ENCODE results near the gene PTDSS2. TPM values are rescaled to one million over a fixed set of nuclear protein-coding genes. Genes with fewer than 3 reads are reported as not detected.
A peak's percentile ranks its signal among the peaks of the same experiment; 100 is the strongest.

The PTDSS2 gene
- total RNA-seq, 1 experiment from 2014 or later, result 28.2 TPM

GRCh38 chr11:537622-538430 lies 87.7 kb downstream of the PTDSS2 start:
- BruUV-seq (replicated peaks), result no TSS peak
- peak overlapping the region; percentile 39 for H3K27ac Mint-ChIP-seq (ENCODE audit: low read depth, unreplicated experiment)
- H3K4me1 Mint-ChIP-seq (ENCODE audit: insufficient read depth, unreplicated experiment), result no peaks in the 10 kb centered on the region
- TF ChIP-seq CTCF (IDR thresholded peaks at IDR 0.05; ENCODE audit: unreplicated experiment), result no peak
- H3K9me3 Mint-ChIP-seq (ENCODE audit: unreplicated experiment), result no peaks in the 10 kb centered on the region
- CTCF ChIA-PET, result no interaction called here
- intact Hi-C loops (cut with micrococcal nuclease), result no loop called here
- H3K27me3 Mint-ChIP-seq (ENCODE audit: insufficient read depth, unreplicated experiment), result no peaks in the 10 kb centered on the region
- peak overlapping the region; percentile 53 for H3K4me3 Mint-ChIP-seq (ENCODE audit: unreplicated experiment)
- POLR2A ChIA-PET, result interaction anchor here (0.5 to 1.4 kb wide), 4 partner anchors 32 to 291 kb away, joined by 3 read pairs; no protein-coding TSS in a partner anchor
- H3K36me3 Mint-ChIP-seq (ENCODE audit: insufficient read depth, unreplicated experiment), result peaks cover 23% of the 10 kb centered on the region
- no peak for DNase-seq (ENCODE audit: unreplicated experiment)

- Mint-ChIP-seq H3K27ac (ENCODE audit: low read depth, unreplicated experiment) (no peak overlapping the region), H3K4me3 (ENCODE audit: unreplicated experiment) (no peak overlapping the region)
These were observed 88.5 kb downstream of the PTDSS2 start for GRCh38 chr11:538431-539051.

GRCh38 chr11:539971-540481 lies 89.9 kb downstream of the PTDSS2 start:
- H3K27ac Mint-ChIP-seq (ENCODE audit: low read depth, unreplicated experiment), result no peak overlapping the region
- H3K9me3 Mint-ChIP-seq (ENCODE audit: unreplicated experiment), result no peaks in the 10 kb centered on the region
- peaks cover 11% of the 10 kb centered on the region for H3K36me3 Mint-ChIP-seq (ENCODE audit: insufficient read depth, unreplicated experiment)
- POLR2A ChIA-PET, result interaction anchor here (0.9 to 1.2 kb wide), 2 partner anchors 15 to 20 kb away, joined by 5 read pairs; no protein-coding TSS in a partner anchor
- intact Hi-C loops (cut with micrococcal nuclease), result no loop called here
- no peaks in the 10 kb centered on the region for H3K4me1 Mint-ChIP-seq (ENCODE audit: insufficient read depth, unreplicated experiment)
- H3K27me3 Mint-ChIP-seq (ENCODE audit: insufficient read depth, unreplicated experiment), result no peaks in the 10 kb centered on the region
- no peak for TF ChIP-seq CTCF (IDR thresholded peaks at IDR 0.05; ENCODE audit: unreplicated experiment)
- DNase-seq (ENCODE audit: unreplicated experiment), result no peak
- CTCF ChIA-PET, result interaction anchor here (0.6 kb wide), 1 partner anchor 21 kb away, joined by 3 read pairs; no protein-coding TSS in a partner anchor
- no TSS peak for BruUV-seq (replicated peaks)
- H3K4me3 Mint-ChIP-seq (ENCODE audit: unreplicated experiment), result no peak overlapping the region

More at GRCh38 chr11:538431-539051, 88.5 kb downstream of the PTDSS2 start:
- TF ChIP-seq CTCF (IDR thresholded peaks at IDR 0.05; ENCODE audit: unreplicated experiment), result no peak
- DNase-seq (ENCODE audit: unreplicated experiment), result no peak
- no peaks in the 10 kb centered on the region for H3K27me3 Mint-ChIP-seq (ENCODE audit: insufficient read depth, unreplicated experiment)
- no peaks in the 10 kb centered on the region for H3K4me1 Mint-ChIP-seq (ENCODE audit: insufficient read depth, unreplicated experiment)
- intact Hi-C loops (cut with micrococcal nuclease), result no loop called here
- POLR2A ChIA-PET, result interaction anchor here (0.6 to 1.2 kb wide), 2 partner anchors 11 to 16 kb away, joined by 4 to 5 read pairs; no protein-coding TSS in a partner anchor
- CTCF ChIA-PET, result interaction anchor here (0.6 kb wide), 1 partner anchor 90 kb away, joined by 3 read pairs; no protein-coding TSS in a partner anchor
- BruUV-seq (replicated peaks), result no TSS peak
- H3K36me3 Mint-ChIP-seq (ENCODE audit: insufficient read depth, unreplicated experiment), result peaks cover 18% of the 10 kb centered on the region
- H3K9me3 Mint-ChIP-seq (ENCODE audit: unreplicated experiment), result no peaks in the 10 kb centered on the region

Other genes with a start within 250 kb of the PTDSS2 start
- 65.3 and 66.1 TPM in 2 replicates for gene BET1L, start 242.9 kb upstream of the PTDSS2 start, total RNA-seq (2022)
- gene RIC8A, start 242.6 kb upstream of the PTDSS2 start, total RNA-seq (2022), result 93.3 and 109 TPM in 2 replicates
- gene SIRT3, start 213.9 kb upstream of the PTDSS2 start, total RNA-seq (2022), result 19.8 and 20.5 TPM in 2 replicates
- gene PSMD13, start 213.3 kb upstream of the PTDSS2 start, total RNA-seq (2022), result 86.8 and 103 TPM in 2 replicates
- gene NLRP6, start 171.9 kb upstream of the PTDSS2 start, total RNA-seq (2022), result not detected in 2 replicates
- gene PGGHG, start 161.2 kb upstream of the PTDSS2 start, total RNA-seq (2022), result 6.3 and 8.5 TPM in 2 replicates
- not detected in 2 replicates for gene IFITM5, start 150.8 kb upstream of the PTDSS2 start, total RNA-seq (2022)
- 288 and 314 TPM in 2 replicates for gene IFITM2, start 142.5 kb upstream of the PTDSS2 start, total RNA-seq (2022)
- 1.8 and 4.8 TPM in 2 replicates for gene IFITM1, start 136.2 kb upstream of the PTDSS2 start, total RNA-seq (2022)
- 415 and 497 TPM in 2 replicates for gene IFITM3, start 129.4 kb upstream of the PTDSS2 start, total RNA-seq (2022)
- gene B4GALNT4, start 80.8 kb upstream of the PTDSS2 start, total RNA-seq (2022), result 20.0 and 25.9 TPM in 2 replicates
- 129 and 177 TPM in 2 replicates for gene PKP3, start 56.1 kb upstream of the PTDSS2 start, total RNA-seq (2022)
- gene SIGIRR, start 35.3 kb upstream of the PTDSS2 start, total RNA-seq (2022), result 6.2 and 7.7 TPM in 2 replicates
- gene ANO9, start 8.3 kb upstream of the PTDSS2 start, total RNA-seq (2022), result 7.2 and 9.4 TPM in 2 replicates
- 288 TPM in 2 replicates for gene RNH1, start 57.0 kb downstream of the PTDSS2 start, total RNA-seq (2022)
- 115 and 123 TPM in 2 replicates for gene HRAS, start 85.3 kb downstream of the PTDSS2 start, total RNA-seq (2022)
- 0.54 and 0.75 TPM in 2 replicates for gene LRRC56, start 87.2 kb downstream of the PTDSS2 start, total RNA-seq (2022)
- gene LMNTD2, start 110.5 kb downstream of the PTDSS2 start, total RNA-seq (2022), result 6.1 and 8.0 TPM in 2 replicates
- 11.4 and 13.3 TPM in 2 replicates for gene RASSF7, start 110.7 kb downstream of the PTDSS2 start, total RNA-seq (2022)
- gene PHRF1, start 126.2 kb downstream of the PTDSS2 start, total RNA-seq (2022), result 29.9 and 31.8 TPM in 2 replicates
- gene IRF7, start 165.7 kb downstream of the PTDSS2 start, total RNA-seq (2022), result 7.7 and 9.5 TPM in 2 replicates
- gene CDHR5, start 174.7 kb downstream of the PTDSS2 start, total RNA-seq (2022), result not detected in 2 replicates
- not detected in 2 replicates for gene SCT, start 176.9 kb downstream of the PTDSS2 start, total RNA-seq (2022)
- 0.44 and 1.3 TPM in 2 replicates for gene DRD4, start 187.0 kb downstream of the PTDSS2 start, total RNA-seq (2022)
- 46.8 and 54.1 TPM in 2 replicates for gene DEAF1, start 244.9 kb downstream of the PTDSS2 start, total RNA-seq (2022)
- 12.2 and 12.8 TPM in 2 replicates for gene TMEM80, start 245.5 kb downstream of the PTDSS2 start, total RNA-seq (2022)

Measured in MCF 10A (cell line).